IPS DF 6.9 (cell line): ENCODE results near the gene EEF2.

ENCODE experiments used
- DNase-seq: peaks from one replicate; pipeline ENCODE4 v3.0.0-alpha.2; 2013; ENCODE audit warnings: low read depth, low spot score
- H3K27ac ChIP-seq: one replicate; pipeline ENCODE4 v1.5.1; 2013; ENCODE audit warnings: low read length, control low read depth
- H3K27me3 ChIP-seq: 2 replicates; pipeline ENCODE4 v1.6.1; 2013; ENCODE audit warnings: mild to moderate bottlenecking, low read length; ENCODE audit not compliant: control insufficient read depth, insufficient read depth
- H3K36me3 ChIP-seq: 2 replicates; pipeline ENCODE4 v1.6.1; 2013; ENCODE audit warnings: low read length; ENCODE audit not compliant: control insufficient read depth, insufficient read depth
- H3K4me1 ChIP-seq: 2 replicates; pipeline ENCODE4 v1.6.1; 2013; ENCODE audit warnings: low read length; ENCODE audit not compliant: control insufficient read depth, insufficient read depth
- H3K4me3 ChIP-seq: 2 replicates; pipeline ENCODE4 v1.5.1; 2013; ENCODE audit warnings: mild to moderate bottlenecking, low read length
- H3K9me3 ChIP-seq: 2 replicates; pipeline ENCODE4 v1.6.1; 2013; ENCODE audit warnings: low read length, inconsistent platforms; ENCODE audit not compliant: control insufficient read depth, insufficient read depth
- WGBS: extraction: QIAGEN DNeasy Blood & Tissue Kit; methylation state at CpG from one replicate; pipeline ENCODE4 v1.1.7; 2013; ENCODE audit warnings: mixed read lengths, missing lambda C conversion rate; ENCODE audit not compliant: insufficient read length, insufficient coverage; 5-methylcytosine and 5-hydroxymethylcytosine counted together

The EEF2 gene

GRCh38 chr19:3984584-3984907 is 717 bp downstream of the EEF2 start:
- H3K27me3 ChIP-seq, result no peaks in the 10 kb centered on the region
- H3K27ac ChIP-seq, result no peak overlapping the region
- peaks cover 47% of the 10 kb centered on the region for H3K36me3 ChIP-seq
- H3K4me3 ChIP-seq, result peak overlapping the region; percentile 100
- H3K4me1 ChIP-seq, result peaks cover 2% of the 10 kb centered on the region
- DNase-seq, result no peak
- H3K9me3 ChIP-seq, result no peaks in the 10 kb centered on the region
- WGBS, result no CpG with 5 or more reads among the region's 10 CpGs

- peaks cover 52% of the 10 kb centered on the region for H3K36me3 ChIP-seq
Observed at GRCh38 chr19:3983936-3984583, 1.2 kb downstream of the EEF2 start.

GRCh38 chr19:3983542-3983914 is 1.7 kb downstream of the EEF2 start:
- Histone ChIP-seq H3K27ac (no peak overlapping the region), H3K4me3 (no peak overlapping the region; the same call in 1 of the 2 replicates), H3K4me1 (peaks cover 2% of the 10 kb centered on the region), H3K36me3 (peaks cover 55% of the 10 kb centered on the region), H3K27me3 (no peaks in the 10 kb centered on the region), H3K9me3 (no peaks in the 10 kb centered on the region)
- DNase-seq, result no peak
- WGBS, result no CpG with 5 or more reads among the region's 7 CpGs

More at GRCh38 chr19:3983936-3984583, 1.2 kb downstream of the EEF2 start:
- no peak overlapping the region for H3K27ac ChIP-seq
- no peaks in the 10 kb centered on the region for H3K27me3 ChIP-seq
- no peaks in the 10 kb centered on the region for H3K9me3 ChIP-seq
- peak overlapping the region; percentile 100; the same call in 1 of the 2 replicates for H3K4me3 ChIP-seq
- no peak for DNase-seq
- peaks cover 2% of the 10 kb centered on the region for H3K4me1 ChIP-seq
- WGBS, result no CpG with 5 or more reads among the region's 30 CpGs

GRCh38 chr19:3982701-3983541 is 2.3 kb downstream of the EEF2 start:
- Histone ChIP-seq H3K4me3 (no peak overlapping the region), H3K36me3 (peaks cover 59% of the 10 kb centered on the region), H3K27ac (no peak overlapping the region), H3K9me3 (no peaks in the 10 kb centered on the region), H3K27me3 (no peaks in the 10 kb centered on the region), H3K4me1 (peaks cover 2% of the 10 kb centered on the region)
- WGBS, result no CpG with 5 or more reads among the region's 40 CpGs
- no peak for DNase-seq

- H3K9me3 ChIP-seq, result no peaks in the 10 kb centered on the region
- no CpG with 5 or more reads among the region's 39 CpGs for WGBS
- peaks cover 2% of the 10 kb centered on the region for H3K4me1 ChIP-seq
- no peak overlapping the region for H3K4me3 ChIP-seq
- H3K27ac ChIP-seq, result no peak overlapping the region
- DNase-seq, result no peak
- peaks cover 68% of the 10 kb centered on the region for H3K36me3 ChIP-seq
- no peaks in the 10 kb centered on the region for H3K27me3 ChIP-seq
Observed at GRCh38 chr19:3981736-3982681, 3.3 kb downstream of the EEF2 start.

GRCh38 chr19:3981373-3981735 is 3.9 kb downstream of the EEF2 start:
- DNase-seq, result no peak
- no peaks in the 10 kb centered on the region for H3K9me3 ChIP-seq
- no peak overlapping the region for H3K27ac ChIP-seq
- peaks cover 2% of the 10 kb centered on the region for H3K4me1 ChIP-seq
- no peak overlapping the region for H3K4me3 ChIP-seq
- H3K27me3 ChIP-seq, result no peaks in the 10 kb centered on the region
- no CpG with 5 or more reads among the region's 10 CpGs for WGBS
- peaks cover 75% of the 10 kb centered on the region for H3K36me3 ChIP-seq

- H3K9me3 ChIP-seq, result no peaks in the 10 kb centered on the region
- no peak for DNase-seq
- peaks cover 2% of the 10 kb centered on the region; the same call in 1 of the 2 replicates for H3K4me1 ChIP-seq
- H3K27me3 ChIP-seq, result no peaks in the 10 kb centered on the region
- H3K36me3 ChIP-seq, result peaks cover 82% of the 10 kb centered on the region
- no peak overlapping the region for H3K27ac ChIP-seq
- H3K4me3 ChIP-seq, result no peak overlapping the region
- no CpG with 5 or more reads among the region's 31 CpGs for WGBS
Observed at GRCh38 chr19:3980353-3981251, 4.7 kb downstream of the EEF2 start.

- H3K36me3 ChIP-seq, result peaks cover 86% of the 10 kb centered on the region
- no peak overlapping the region for H3K27ac ChIP-seq
- no peaks in the 10 kb centered on the region for H3K9me3 ChIP-seq
- peaks cover 2% of the 10 kb centered on the region; the same call in 1 of the 2 replicates for H3K4me1 ChIP-seq
- H3K27me3 ChIP-seq, result no peaks in the 10 kb centered on the region
- H3K4me3 ChIP-seq, result no peak overlapping the region
- WGBS, result no CpG with 5 or more reads among the region's 25 CpGs
- DNase-seq, result no peak
Observed at GRCh38 chr19:3979674-3980352, 5.5 kb downstream of the EEF2 start.

GRCh38 chr19:3979289-3979673 is 6.0 kb downstream of the EEF2 start:
- H3K27ac ChIP-seq, result no peak overlapping the region
- DNase-seq, result no peak
- H3K36me3 ChIP-seq, result peaks cover 86% of the 10 kb centered on the region
- peaks cover 2% of the 10 kb centered on the region; the same call in 1 of the 2 replicates for H3K4me1 ChIP-seq
- H3K4me3 ChIP-seq, result no peak overlapping the region
- H3K9me3 ChIP-seq, result no peaks in the 10 kb centered on the region
- H3K27me3 ChIP-seq, result no peaks in the 10 kb centered on the region
- no CpG with 5 or more reads among the region's 18 CpGs for WGBS
